GM19238 (cell line): Measurements from ENCODE around the gene DNM3.
"Not testable (repeated sequence)": the region's sequence is repeated elsewhere in the genome, so short reads cannot be mapped to it uniquely, and the experiment has no call there.

Experiments
- DNase-seq: peaks from one replicate; pipeline ENCODE4 v3.0.0; 2011; ENCODE audit warnings: low spot score; ENCODE audit not compliant: insufficient read length

The DNM3 gene

GRCh38 chr1:172408958-172409357, 567.7 kb downstream of the DNM3 start:
- no peak for DNase-seq

GRCh38 chr1:172410027-172410426, 568.7 kb downstream of the DNM3 start:
- no peak for DNase-seq

DNA sequence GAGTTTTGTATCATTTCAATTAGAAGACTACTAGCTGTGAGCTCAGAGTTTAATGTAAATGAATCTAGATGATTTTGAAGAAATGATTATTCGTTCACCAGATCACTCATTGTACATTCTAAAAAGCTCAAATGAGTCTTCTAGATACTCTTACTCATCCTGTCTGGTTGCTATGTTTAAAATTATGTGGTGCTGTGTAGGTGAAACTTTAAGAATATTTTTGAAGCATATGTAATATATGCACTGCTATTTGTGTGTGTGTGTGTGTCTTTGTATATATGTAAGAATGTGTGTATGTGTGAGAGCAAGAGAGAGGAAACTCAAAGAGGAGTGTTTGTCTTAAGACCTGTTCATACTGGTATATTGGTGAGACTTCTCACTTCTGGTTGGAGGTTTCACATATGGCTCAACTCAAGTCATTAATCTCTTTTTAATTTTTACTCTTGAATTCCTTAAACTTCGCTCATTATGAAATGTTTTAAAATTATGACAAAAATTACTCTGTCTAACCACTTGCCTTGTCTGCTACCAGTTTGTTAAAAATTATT, 570.6 kb downstream of the DNM3 start:
- DNase-seq, result no peak

GRCh38 chr1:172414331-172414730, 573.0 kb downstream of the DNM3 start:
- no peak for DNase-seq

- no peak for DNase-seq
Measured at GRCh38 chr1:172416496-172417035, 575.3 kb downstream of the DNM3 start.

DNA sequence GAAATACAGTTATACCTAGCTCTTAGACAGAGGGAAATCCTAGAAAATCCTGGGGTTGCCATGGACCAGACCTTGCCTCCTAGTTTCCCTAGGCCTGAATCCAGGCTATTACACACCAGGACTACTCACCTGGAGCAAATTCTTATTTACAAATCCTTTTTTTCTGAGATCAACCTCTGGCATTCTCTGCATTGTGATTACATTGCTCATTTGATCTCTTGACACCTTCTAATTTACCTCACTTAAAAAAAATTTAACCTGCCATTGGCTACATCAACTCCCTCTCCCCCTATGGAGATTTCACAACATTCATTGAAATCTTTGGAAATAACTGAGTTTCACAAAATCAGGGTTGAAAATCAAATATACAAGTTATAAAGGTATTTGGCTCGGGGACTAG, 576.3 kb downstream of the DNM3 start:
- DNase-seq, result no peak

GRCh38 chr1:172420385-172420784, 579.1 kb downstream of the DNM3 start, which contains the start of gene C1orf105:
Gene C1orf105 (plus strand): TSS chr1:172420685. CDS start chr1:172420886, 201 bp downstream.
- DNase-seq, result no peak

DNA sequence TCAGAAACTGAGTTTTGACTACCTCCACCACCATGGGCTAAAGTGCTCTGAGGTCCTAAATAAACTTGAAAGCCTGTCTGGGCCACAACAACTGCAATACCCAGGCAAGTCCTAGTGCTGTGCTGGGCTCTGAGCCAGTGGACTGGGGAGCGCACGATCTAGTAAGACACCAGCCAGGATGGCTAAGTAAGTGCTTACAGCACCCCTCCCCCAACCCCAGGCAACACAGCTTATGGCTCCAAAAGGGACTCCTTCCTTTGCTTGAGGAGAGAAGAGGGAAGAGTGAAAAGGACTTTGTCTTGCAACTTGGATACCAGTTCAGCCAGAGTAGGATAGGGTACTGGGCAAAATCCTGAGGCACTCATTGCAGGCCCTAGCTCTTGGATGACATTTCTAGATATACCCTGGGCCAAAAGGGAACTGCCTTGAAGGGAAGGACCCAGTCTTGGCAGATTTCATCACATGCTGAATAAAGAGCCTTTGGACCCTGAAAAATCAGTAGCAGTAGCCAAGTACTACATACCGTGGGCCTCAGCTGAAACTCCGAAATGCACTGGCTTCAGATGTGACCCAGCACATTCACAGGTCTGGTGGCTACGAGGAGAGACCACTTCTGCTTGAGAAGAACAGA, 580.8 kb downstream of the DNM3 start:
- DNase-seq, result no peak

DNA sequence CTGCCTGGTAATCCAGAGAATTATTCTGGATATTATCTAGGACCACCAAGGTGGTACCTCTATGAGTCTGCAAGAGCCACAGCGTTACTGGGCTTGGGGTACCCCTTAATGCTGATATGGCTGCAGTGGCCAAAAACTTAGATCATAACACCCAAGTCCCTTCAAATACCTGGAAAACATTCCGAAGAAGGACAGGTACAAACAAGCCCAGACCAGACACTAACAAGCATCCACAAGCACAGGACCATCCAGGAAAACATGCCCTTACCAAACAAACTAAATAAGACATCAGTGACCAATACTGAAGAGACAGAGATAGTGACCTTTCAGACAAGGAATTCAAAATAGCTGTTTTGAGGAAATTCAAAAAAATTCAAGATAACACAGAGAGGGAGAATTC, 582.0 kb downstream of the DNM3 start:
- DNase-seq, result no peak

- DNase-seq, result no peak
Measured at GRCh38 chr1:172425339-172425738, 584.0 kb downstream of the DNM3 start.

- no peak for DNase-seq
Measured at GRCh38 chr1:172427191-172427590, 585.9 kb downstream of the DNM3 start.

DNA sequence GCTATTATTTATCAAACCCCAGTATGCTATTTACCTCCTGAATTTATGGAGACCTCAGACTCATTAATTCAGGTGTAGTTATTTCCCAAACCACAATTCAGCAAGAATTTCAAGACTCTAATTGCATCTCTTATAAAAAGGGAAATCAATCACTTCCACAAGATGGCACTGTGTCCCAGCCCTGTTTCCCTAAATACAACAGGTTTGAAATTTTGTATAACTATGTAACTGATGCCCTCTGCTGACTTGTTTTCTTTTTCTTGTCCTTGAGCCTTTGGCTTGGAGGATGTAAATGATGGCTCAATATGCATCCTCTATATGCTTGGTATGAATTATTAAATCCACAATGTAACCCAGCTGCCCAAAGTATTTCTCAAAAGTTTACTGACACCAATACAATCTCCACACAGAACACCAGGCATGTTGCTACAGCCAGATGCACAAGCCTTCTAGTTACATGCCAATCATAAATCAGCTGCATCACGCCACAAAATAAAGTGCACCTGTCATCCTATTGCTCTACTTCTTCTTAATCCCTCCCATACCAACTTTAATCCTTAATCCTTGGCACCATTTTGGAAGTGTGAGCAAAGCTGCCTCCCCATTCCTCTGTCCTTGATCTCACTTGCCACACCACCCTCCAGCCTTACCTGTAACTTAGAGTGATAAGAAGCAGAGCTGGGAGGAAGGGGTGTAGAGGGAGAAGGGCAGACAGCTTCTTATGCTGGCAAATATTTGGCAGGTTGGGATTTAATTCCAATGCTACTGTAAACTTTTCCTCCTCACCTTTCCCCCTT, 588.2 kb downstream of the DNM3 start:
- peak; percentile 6 for DNase-seq

GRCh38 chr1:172430128-172430454, 588.8 kb downstream of the DNM3 start:
- DNase-seq, result no peak

DNA sequence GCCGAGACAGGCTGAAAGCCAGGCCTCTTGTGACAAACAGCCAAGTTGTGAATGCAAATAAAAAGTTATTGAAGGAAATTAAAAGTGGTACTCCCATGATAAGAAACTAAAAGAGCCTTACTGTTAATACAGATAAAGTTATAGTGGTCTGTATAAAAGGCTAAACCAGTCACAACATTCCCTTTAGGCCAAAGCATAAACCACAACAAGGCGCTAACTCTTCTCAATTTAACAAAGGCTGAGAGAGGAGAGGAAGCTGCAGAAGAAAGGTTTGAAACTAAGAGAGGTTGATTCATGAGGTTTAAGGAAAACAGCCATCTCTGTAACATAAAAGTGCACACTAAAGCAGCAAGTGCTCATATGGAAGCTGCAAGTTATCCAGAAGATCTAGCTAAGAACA, 589.9 kb downstream of the DNM3 start:
- no peak for DNase-seq

- no peak for DNase-seq
Measured at GRCh38 chr1:172431721-172432192, 590.5 kb downstream of the DNM3 start.

GRCh38 chr1:172437183-172437582, 595.9 kb downstream of the DNM3 start:
- DNase-seq, result not testable (repeated sequence)

GRCh38 chr1:172442404-172442803, 601.1 kb downstream of the DNM3 start:
- DNase-seq, result no peak

DNA sequence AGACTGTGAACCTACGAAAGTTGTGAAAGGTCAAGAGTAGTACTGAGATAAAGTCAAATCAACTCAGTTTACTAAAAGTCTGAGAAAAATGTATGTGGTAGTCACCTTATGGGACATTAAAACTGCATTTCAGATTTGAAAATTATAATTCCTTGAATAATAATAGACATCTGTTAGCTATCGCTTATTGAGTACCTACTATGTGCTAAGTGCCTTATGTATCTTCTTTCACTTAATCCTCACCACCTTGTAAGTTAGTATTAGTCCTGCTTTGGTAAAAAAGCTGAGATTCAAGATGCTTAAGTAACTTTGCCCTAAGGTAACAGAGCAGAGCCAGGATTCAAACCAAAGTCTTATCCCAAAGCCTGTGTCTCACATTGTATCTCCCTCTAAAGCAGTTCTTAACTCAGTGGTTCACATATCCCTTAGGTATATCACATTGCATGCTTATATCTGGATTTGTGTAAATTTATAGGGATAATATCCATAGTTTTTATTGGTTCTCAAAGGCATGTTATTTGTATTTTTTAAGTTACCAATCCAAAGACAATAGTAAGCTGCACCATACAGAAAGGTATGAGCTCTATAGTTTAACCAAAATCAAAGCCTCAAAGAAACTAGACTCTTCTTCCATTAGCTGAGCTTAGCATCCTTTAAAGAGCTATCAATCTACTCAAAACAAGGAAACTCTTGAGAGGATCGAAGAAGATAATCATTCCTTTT, 601.7 kb downstream of the DNM3 start:
- DNase-seq, result no peak

DNA sequence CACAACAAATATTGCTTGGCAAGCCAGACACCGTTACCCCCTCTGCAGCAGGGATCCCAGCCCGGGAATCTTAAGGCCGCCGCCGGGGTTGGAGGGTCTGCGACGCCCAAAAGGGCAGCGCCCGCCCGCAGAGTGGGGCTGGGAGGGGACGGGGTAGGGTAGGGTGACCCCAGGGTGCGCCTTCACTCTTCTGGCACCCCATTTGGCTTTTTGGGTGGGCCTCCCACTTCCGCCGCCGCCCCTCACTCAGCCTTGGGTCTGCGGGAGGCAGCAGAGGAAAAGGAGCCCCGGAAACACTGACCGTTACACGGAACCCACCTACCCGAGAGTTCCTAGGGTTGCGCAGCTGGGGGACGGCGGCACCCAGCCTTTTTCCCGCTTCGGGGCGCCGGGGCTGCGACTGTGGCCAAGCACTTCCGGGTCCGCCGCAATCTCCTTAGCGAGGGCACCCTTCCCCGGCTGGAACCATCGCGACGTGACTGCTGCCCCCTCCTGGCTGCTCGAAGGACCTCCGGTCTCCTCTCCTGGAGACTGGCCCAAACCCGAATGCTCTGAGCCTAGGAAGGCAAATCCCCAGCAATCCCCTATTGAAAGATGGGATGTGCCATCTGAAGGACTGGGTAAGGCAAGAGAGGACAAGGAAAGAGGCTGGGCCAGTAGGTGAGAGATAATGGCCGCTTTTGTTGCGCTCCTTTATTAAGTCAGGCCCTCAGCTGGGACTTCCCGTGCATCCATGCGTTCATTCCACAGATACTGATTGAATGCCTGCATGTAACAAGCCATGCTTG, 602.6 kb downstream of the DNM3 start, which contains the start of gene PIGC:
TSS of gene PIGC (minus strand) at position 404 of the 788 bp plus-strand sequence. CDS start 1,447 bp downstream, outside the sequence.
- peak; percentile 91 for DNase-seq

DNA sequence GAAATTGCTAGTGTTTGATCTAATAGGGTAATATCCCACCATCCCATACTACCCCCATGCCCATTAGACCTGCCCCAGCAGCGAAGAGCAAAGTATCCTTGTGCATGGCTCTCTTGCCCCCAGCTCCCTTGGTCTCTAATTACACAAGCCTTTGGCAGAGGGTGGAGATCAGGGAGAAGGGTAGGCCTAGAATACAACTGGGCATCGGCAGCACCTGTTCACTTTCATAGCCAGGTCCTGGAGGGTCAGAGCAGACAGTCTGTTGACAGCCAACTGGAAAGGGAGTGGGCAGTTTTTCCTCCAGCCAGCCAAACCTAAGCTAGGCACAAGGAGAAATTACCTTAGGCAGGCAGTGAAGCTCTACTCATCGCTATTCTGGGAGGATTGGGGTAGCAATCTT, 605.2 kb downstream of the DNM3 start:
- DNase-seq, result no peak

- no peak for DNase-seq
Measured at GRCh38 chr1:172447641-172448040, 606.3 kb downstream of the DNM3 start.
